MM.1S (cell line): ENCODE measurements around the gene LHB.

Source experiments
- DNase-seq: peaks from one replicate; pipeline ENCODE4 v3.0.0-alpha.2; 2015
- H2AFZ ChIP-seq: fragments of 300-600 bp; sonication (generic); 2 replicates; pipeline ENCODE4 v1.6.0; 2016; ENCODE audit warnings: antibody characterized with exemption, low read length
- H3F3A ChIP-seq: fragments of 300-600 bp; sonication (generic); 2 replicates; pipeline ENCODE4 v1.6.1; 2016; ENCODE audit warnings: mild to moderate bottlenecking, antibody characterized with exemption, low read length, moderate library complexity, mixed read lengths; ENCODE audit not compliant: insufficient read depth
- H3K27ac ChIP-seq: fragments of 300-600 bp; sonication (generic); 2 replicates; pipeline ENCODE4 v1.5.1; 2016; ENCODE audit warnings: mild to moderate bottlenecking, low read length
- H3K27me3 ChIP-seq: fragments of 300-600 bp; sonication (generic); replicated peaks from 2 replicates; pipeline ENCODE4 v1.6.0; 2016; ENCODE audit warnings: low read length; ENCODE audit not compliant: insufficient read depth
- H3K36me3 ChIP-seq: fragments of 300-600 bp; sonication (generic); replicated peaks from 2 replicates; pipeline ENCODE4 v1.6.1; 2016; ENCODE audit warnings: mild to moderate bottlenecking, low read length, mixed read lengths; ENCODE audit not compliant: insufficient read depth
- H3K4me1 ChIP-seq: fragments of 300-600 bp; sonication (generic); 2 replicates; pipeline ENCODE4 v1.6.1; 2016; ENCODE audit warnings: low read length, mixed read lengths
- H3K4me2 ChIP-seq: fragments of 300-600 bp; sonication (generic); 2 replicates; pipeline ENCODE4 v1.6.0; 2016; ENCODE audit warnings: low read depth, low read length
- H3K4me3 ChIP-seq: fragments of 300-600 bp; sonication (generic); 2 replicates; pipeline ENCODE4 v1.5.1; 2016; ENCODE audit warnings: low read length, mixed read lengths
- H3K79me2 ChIP-seq: fragments of 300-600 bp; sonication (generic); 2 replicates; pipeline ENCODE4 v1.6.1; 2016; ENCODE audit warnings: mixed run types, low read length, mixed read lengths
- H3K9ac ChIP-seq: fragments of 300-600 bp; sonication (generic); 2 replicates; pipeline ENCODE4 v1.6.1; 2016; ENCODE audit warnings: low read length, mixed read lengths
- H3K9me2 ChIP-seq: fragments of 300-600 bp; sonication (generic); replicated peaks from 2 replicates; pipeline ENCODE4 v1.6.1; 2016; ENCODE audit warnings: mild to moderate bottlenecking, low read length, mixed read lengths; ENCODE audit not compliant: insufficient read depth
- H3K9me3 ChIP-seq: fragments of 300-600 bp; sonication (generic); replicated peaks from 2 replicates; pipeline ENCODE4 v1.6.1; 2016; ENCODE audit warnings: mild to moderate bottlenecking, low read length, mixed read lengths; ENCODE audit not compliant: insufficient read depth
- H4K20me1 ChIP-seq: fragments of 300-600 bp; sonication (generic); 2 replicates; pipeline ENCODE4 v1.6.1; 2016; ENCODE audit warnings: mild to moderate bottlenecking, low read length, moderate library complexity, mixed read lengths; ENCODE audit not compliant: insufficient read depth
- CTCF ChIP-seq: fragments of 300-600 bp; sonication (generic); IDR thresholded peaks from 2 replicates; pipeline ENCODE4 v1.5.1; 2016; ENCODE audit warnings: antibody characterized with exemption, low read length, mixed read lengths
- EZH2 ChIP-seq: fragments of 300-600 bp; sonication (generic); optimal IDR thresholded peaks from 2 replicates; pipeline ENCODE3; 2017; ENCODE audit warnings: low read depth, mild to moderate bottlenecking, antibody characterized with exemption, low read length, mixed read lengths
- EZH2phosphoT487 ChIP-seq: fragments of 300-600 bp; sonication (generic); IDR thresholded peaks from 2 replicates; pipeline ENCODE4 v1.6.1; 2018; ENCODE audit warnings: antibody characterized with exemption, low read length

Gene LHB

GRCh38 chr19:49022116-49022515 is 5.2 kb upstream of the LHB start:
- Histone ChIP-seq H4K20me1 (no peaks in the 10 kb centered on the region), H3K9me3 (no peaks in the 10 kb centered on the region), H3K4me3 (no peak overlapping the region), H3K36me3 (no peaks in the 10 kb centered on the region), H3K27ac (no peak overlapping the region), H3K4me1 (no peaks in the 10 kb centered on the region), H3K79me2 (no peaks in the 10 kb centered on the region), H3K27me3 (peaks cover 34% of the 10 kb centered on the region), H3K4me2 (no peak overlapping the region), H2AFZ (no peak overlapping the region), H3K9ac (no peak overlapping the region), H3F3A (no peaks in the 10 kb centered on the region), H3K9me2 (no peaks in the 10 kb centered on the region)
- no peak for DNase-seq
- no peak for TF ChIP-seq CTCF
- no peak for TF ChIP-seq EZH2
- no peak for TF ChIP-seq EZH2phosphoT487

- Histone ChIP-seq H3K36me3 (no peaks in the 10 kb centered on the region), H3K79me2 (no peaks in the 10 kb centered on the region), H3K9ac (no peak overlapping the region), H2AFZ (0 out of 2 replicates have a peak overlapping the region, but pooled peaks have one; percentile 27), H4K20me1 (no peaks in the 10 kb centered on the region), H3K9me3 (no peaks in the 10 kb centered on the region), H3F3A (no peaks in the 10 kb centered on the region), H3K9me2 (no peaks in the 10 kb centered on the region), H3K4me2 (no peak overlapping the region), H3K27me3 (peaks cover 34% of the 10 kb centered on the region), H3K4me1 (no peaks in the 10 kb centered on the region), H3K4me3 (no peak overlapping the region), H3K27ac (no peak overlapping the region)
- no peak for TF ChIP-seq EZH2
- no peak for TF ChIP-seq CTCF
- no peak for TF ChIP-seq EZH2phosphoT487
- no peak for DNase-seq
These were observed 4.3 kb upstream of the LHB start for GRCh38 chr19:49020931-49021895.

GRCh38 chr19:49020342-49020741 is 3.5 kb upstream of the LHB start:
- no peaks in the 10 kb centered on the region for H4K20me1 ChIP-seq
- no peak overlapping the region for H3K4me3 ChIP-seq
- H3K36me3 ChIP-seq: no peaks in the 10 kb centered on the region
- no peaks in the 10 kb centered on the region for H3K79me2 ChIP-seq
- H3K27me3 ChIP-seq: peaks cover 34% of the 10 kb centered on the region
- no peak overlapping the region for H3K9ac ChIP-seq
- no peak for DNase-seq
- H3K4me2 ChIP-seq: no peak overlapping the region
- TF ChIP-seq EZH2phosphoT487: no peak
- TF ChIP-seq EZH2: no peak
- no peak for TF ChIP-seq CTCF
- H2AFZ ChIP-seq: no peak overlapping the region
- H3K9me3 ChIP-seq: no peaks in the 10 kb centered on the region
- no peaks in the 10 kb centered on the region for H3K9me2 ChIP-seq
- H3K27ac ChIP-seq: no peak overlapping the region
- H3F3A ChIP-seq: no peaks in the 10 kb centered on the region
- no peaks in the 10 kb centered on the region for H3K4me1 ChIP-seq
